Skin epidermis (tissue), 12 donors: Measurements from ENCODE around the gene CCDC201.
"Not testable (repeated sequence)": the region's sequence is repeated elsewhere in the genome, so short reads cannot be mapped to it uniquely, and the experiment has no call there.

Experiments used
- H3K27ac ChIP-seq, 21 experiments: fragments of 200-600 bp; sonication (generic) in 11 of 21; one replicate each; pipeline ENCODE4 v1.5.0; 2020; ENCODE audit warnings: mild to moderate bottlenecking in 3 of 21, inconsistent platforms in 2 of 21, moderate library complexity in 2 of 21
- H3K4me3 ChIP-seq, 7 experiments: fragments of 200-600 bp; sonication (generic) in 2 of 7; one replicate each; pipeline ENCODE4 v1.5.0; 2020; ENCODE audit warnings: inconsistent platforms in 2 of 7, mild to moderate bottlenecking in 2 of 7, moderate library complexity in 1 of 7

Gene CCDC201

DNA sequence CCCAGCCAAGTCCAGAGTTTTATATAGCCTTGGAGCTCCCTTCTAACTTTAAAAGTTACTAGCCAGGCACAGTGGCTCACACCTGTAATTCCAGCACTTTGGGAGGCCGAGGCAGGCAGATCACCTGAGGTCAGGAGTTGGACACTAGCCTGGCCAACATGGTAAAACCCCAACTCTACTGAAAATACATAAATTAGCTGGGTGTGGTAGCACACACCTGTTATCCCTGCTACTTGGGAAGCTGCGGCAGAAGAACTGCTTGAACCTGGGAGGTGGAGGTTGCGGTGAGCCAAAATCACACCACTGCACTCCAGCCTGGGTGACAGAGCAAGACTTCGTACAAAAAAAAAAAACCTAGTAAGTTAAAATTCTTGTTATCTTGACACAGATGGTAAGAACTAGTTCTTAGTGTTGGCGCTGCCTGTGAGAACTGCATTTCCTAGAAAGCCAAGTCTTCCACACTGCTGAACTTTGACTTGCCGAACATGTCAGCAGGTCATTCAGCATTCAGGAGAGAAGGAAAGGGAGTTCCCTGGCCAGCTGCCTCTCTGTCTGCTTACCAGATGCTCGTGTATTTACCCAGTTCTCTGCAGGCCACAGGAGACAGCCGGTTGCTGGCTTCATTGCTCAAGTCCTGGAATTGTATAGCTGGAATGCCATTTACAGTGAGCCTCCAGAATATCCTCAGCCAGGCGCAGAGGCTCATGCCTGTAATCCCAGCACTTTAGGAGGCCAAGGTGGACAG, 40.3 kb downstream of the CCDC201 start:
- not testable (repeated sequence) for H3K27ac ChIP-seq, H3K4me3 ChIP-seq

DNA sequence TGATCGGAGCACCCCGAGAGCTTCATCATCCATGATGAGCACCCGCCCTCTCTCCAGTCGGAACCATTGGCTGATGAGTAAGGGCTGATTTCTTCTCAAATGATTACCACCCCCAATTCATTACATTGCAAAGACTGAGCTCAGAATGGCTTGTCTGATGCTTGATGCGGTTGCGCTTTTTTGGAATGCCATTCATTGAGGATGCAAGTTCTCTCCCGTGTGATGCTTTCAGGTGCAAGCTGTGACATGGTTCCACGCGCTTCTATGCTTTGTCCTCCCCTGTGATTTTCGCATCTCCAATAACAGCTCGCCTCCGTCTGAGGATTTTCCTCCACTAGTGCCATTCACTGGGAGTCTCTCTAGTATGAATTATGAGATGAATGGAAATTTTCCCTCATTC, 43.0 kb downstream of the CCDC201 start:
- not testable (repeated sequence) for H3K27ac ChIP-seq, H3K4me3 ChIP-seq

DNA sequence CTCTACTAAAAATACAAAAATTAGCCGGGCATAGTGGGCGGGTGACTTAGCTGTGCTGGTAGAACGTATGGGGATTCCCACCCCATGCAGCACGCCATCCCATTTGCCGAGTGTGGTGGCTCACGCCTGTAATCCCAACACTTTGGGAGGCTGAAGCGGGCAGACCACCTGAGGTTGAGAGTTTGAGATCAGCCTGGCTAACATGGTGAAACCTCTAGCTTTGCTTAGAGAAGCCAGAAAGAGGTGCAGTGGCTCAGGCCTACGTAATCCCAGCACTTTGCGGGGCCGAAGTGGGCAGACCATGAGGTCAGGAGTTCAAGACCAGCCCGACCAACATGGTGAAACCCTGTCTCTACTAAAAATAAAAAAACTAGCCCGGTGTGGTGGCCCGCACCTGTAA, 45.2 kb downstream of the CCDC201 start:
- H3K4me3 ChIP-seq, H3K27ac ChIP-seq: not testable (repeated sequence)

DNA sequence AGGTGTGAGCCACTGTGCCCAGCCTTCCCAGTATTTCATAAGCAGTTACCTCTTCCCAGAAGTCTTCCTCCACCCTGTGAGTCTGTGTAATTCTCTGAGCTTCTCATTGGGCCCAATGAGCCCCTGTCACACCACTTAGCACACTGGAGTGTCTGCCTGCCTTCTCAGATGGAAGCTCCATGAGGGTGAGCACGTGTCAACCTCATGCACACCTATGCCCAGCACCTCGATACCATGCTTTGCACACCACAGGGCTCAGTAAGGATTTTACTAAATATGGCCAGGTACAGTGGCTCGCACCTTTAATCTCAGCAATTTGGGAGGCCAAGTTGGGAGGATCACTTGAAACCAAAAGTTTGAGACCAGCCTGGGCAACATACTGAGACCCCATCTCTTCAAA, 46.3 kb downstream of the CCDC201 start:
- not testable (repeated sequence) for H3K27ac ChIP-seq

DNA sequence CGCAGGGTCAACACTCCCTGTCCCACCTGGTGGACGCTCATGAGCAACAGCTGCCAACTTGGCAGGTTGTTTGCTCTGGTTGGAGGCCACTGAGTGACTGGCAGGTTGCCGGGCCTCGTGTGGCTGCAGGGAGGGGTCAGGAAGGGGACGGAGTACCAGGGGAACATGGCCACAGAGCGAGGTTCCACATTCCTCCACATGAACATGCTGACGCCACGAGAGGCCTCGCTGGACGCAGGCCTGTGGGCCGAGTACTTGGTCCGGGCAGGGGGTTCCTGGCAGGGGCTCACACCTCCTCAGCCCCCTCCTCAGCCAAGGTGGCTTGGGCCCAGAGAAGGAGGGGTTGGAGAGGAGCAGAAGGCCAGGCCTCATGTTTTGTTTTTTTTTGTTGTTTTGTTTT, 54.1 kb downstream of the CCDC201 start:
- not testable (repeated sequence) for H3K4me3 ChIP-seq

More for the DNA sequence above, 46.3 kb downstream of the CCDC201 start:
- H3K4me3 ChIP-seq = not testable (repeated sequence)

DNA sequence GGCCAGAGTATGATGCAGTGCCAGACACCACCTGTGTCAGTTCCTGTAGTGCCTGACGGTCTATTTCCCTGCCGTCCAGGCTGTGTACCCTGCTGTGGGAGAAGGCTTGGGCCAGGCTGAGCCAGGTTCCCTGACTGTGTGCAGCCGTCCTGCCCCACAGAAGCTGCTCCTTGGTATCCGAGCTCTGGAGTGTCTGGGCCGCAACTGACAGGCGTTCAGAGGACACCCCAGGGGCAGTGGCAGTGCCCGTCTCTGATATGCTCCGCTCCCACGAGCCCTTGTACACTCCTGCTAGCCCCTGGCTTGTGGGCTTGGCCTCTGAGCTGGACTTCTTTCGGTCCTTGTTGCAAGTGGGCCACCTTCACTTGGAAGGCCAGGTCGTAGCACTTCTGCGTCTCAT, 55.0 kb downstream of the CCDC201 start:
- not testable (repeated sequence) for H3K4me3 ChIP-seq, H3K27ac ChIP-seq

More for the DNA sequence above, 54.1 kb downstream of the CCDC201 start:
- H3K27ac ChIP-seq = not testable (repeated sequence)

DNA sequence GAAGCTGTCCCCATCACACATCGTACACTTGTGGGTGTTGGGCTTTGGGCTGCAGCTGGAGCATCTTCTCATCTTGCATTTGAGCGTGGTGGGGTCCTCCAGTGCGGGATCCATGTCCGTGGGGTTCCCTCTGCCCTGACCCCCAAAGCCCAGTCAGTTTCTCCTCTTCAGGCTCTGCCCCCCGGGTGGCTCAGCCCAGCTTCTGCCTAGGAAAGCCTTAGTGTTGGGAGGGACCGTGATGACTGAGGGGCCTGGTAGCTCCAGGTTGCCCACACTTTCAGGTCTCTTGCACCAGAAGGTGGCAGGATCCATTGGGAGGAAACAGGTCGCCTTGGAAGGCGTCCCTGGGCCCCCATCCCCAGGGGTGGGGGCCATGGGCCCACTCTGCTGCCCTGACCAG, 55.9 kb downstream of the CCDC201 start:
- not testable (repeated sequence) for H3K27ac ChIP-seq, H3K4me3 ChIP-seq

DNA sequence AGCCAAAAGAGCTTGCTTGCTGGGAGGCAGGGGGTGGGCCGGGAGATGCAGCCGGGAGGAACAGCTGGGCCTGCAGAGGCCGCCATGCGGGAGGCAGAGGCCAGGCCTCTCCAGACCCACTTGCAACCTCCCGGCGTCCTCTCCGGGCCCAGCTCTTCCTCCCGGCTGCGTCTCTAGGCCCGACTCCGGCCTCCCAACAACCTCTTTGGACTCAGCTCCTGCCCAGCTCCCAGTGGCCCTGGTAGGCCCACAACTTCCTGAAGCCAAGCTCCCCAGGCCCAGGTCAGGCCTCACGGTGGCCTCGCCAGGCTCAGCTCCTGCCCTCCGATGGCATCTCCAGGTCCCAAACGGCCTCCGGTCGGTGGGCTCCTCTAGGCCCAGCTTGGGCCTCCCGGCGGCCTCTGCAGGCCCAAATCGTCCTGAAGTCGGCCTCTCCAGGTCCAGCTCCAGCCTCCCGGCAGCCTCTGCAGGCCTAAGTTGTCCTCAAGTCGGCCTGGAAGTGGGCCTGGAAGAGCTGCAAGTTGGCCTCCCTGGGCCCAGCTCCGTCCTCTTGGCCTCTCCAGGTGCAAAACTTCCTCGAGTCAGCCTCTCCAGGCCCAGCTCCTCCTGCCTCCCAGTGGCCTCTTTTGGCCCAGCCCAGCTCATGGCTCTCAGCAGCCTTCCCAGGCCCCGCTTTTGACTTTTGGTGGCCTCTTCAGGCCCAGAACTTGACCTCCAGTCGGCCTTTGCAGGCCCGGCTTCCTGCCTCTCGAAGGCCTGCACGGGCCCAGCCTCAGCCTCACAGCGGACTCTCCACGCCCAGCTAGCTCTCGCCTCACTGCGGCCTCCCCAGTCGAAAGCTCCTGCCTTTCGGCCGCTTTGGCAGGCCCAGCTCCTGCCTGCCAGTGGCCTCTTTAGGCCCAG, 58.4 kb downstream of the CCDC201 start:
- H3K4me3 ChIP-seq, H3K27ac ChIP-seq: not testable (repeated sequence)

DNA sequence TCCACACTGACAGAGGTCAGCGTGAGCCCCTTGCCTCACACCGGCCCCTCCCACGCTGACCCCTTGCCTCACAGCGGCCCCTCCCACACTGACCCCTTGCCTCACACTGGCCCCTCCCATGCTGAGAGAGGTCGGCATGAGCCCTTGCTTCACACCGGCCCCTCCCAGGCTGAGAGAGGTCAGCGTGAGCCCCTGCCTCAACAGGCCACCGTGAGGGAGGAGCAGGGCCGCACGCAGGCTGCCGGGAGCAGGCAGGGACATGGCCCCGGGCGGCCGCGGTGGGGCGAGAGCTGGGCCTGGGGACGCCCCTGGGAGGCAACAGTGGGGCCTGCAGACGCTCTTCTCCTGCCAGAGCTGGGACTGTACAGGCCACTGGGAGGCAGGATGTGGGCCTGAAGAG, 59.1 kb downstream of the CCDC201 start:
- not testable (repeated sequence) for H3K27ac ChIP-seq, H3K4me3 ChIP-seq

DNA sequence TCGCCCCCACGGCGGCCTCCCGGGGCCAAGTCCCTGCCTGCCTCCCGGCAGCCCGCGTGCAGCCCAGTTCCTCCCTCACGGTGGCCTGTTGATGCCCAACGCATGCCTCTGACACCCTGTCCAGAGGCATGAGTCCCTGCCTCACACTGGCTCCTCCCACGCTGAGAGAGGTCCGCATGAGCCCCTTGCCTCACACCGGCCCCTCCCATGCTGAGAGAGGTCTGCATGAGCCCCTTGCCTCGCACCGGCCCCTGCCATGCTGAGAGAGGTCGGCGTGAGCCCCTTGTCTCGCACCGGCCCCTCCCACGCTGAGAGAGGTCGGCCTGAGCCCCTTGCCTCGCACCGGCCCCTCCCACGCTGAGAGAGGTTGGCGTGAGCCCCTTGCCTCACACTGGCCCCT, 59.9 kb downstream of the CCDC201 start:
- H3K4me3 ChIP-seq = no peak overlapping the region
- no peak overlapping the region for H3K27ac ChIP-seq

DNA sequence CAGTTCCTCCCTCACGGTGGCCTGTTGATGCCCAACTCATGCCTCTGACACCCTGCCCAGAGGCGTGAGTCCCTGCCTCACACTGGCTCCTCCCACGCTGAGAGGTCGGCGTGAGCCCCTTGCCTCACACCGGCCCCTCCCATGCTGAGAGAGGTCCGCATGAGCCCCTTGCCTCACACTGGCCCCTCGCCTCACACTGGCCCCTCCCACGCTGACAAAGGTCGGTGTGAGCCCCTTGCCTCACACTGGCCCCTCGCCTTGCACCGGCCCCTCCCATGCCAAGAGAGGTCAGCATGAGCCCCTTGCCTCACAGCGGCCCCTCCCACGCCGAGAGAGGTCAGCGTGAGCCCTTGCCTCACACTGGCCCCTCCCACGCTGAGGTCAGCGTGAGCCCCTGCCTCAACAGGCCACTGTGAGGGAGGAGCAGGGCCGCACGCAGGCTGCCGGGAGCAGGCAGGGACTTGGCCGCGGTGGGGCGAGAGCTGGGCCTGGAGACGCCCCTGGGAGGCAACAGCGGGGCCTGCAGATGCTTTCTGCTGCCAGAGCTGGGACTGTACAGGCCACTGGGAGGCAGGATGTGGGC, 61.1 kb downstream of the CCDC201 start:
- not testable (repeated sequence) for H3K4me3 ChIP-seq, H3K27ac ChIP-seq

DNA sequence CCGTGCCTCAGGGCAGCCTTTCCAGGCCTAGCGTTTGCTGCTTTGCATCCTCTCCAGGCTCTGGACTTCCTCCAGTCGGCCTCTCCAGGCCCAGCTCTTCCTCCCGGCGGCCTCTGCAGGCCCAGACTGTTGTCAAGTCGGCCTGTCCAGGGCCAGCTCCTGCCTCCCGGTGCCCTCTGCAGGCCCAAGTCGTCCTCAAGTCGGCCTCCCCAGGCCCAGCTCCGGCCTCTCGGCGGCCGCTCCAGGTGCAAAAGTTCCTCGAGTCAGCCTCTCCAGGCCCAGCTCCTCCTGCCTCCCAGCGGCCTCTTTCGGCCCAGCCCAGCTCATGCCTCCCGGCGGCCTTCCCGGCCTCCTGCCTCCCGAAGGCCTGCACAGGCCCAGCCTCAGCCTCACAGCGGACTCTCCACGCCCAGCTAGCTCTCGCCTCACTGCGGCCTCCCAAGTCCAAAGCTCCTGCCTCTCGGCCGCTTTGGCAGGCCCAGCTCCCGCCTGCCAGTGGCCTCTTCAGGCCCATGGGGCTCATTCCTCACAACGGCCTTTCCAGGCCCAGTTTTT, 62.4 kb downstream of the CCDC201 start:
- H3K27ac ChIP-seq, H3K4me3 ChIP-seq: not testable (repeated sequence)
